ENCODE measurements around the gene LUC7L3.

GRCh38 chr17:50785946-50786570 is 66.7 kb downstream of the LUC7L3 start:
- TF ChIP-seq ZNF37A (tag by site-specific recombination; IDR thresholded peaks at IDR 0.05) (no peak), CTCF (tag by site-specific recombination; IDR thresholded peaks at IDR 0.05) (no peak), ZNF704 (tag by site-specific recombination; IDR thresholded peaks at IDR 0.05) (no peak), KLF7 (tag by site-specific recombination; IDR thresholded peaks at IDR 0.05; ENCODE audit: borderline replicate concordance) (no peak), ZNF580 (tag by site-specific recombination; IDR thresholded peaks at IDR 0.05) (no peak), ZBTB7A (tag by site-specific recombination; IDR thresholded peaks at IDR 0.05; ENCODE audit: low read depth) (no peak), OVOL3 (tag by site-specific recombination; IDR thresholded peaks at IDR 0.05) (no peak), REST (tag by site-specific recombination; IDR thresholded peaks at IDR 0.05) (no peak), ZBTB1 (tag by site-specific recombination; IDR thresholded peaks at IDR 0.05) (no peak), ZNF146 (tag by site-specific recombination; IDR thresholded peaks at IDR 0.05) (no peak), SP2 (tag by site-specific recombination; IDR thresholded peaks at IDR 0.05) (no peak)
